ENCODE measurements around the gene TEX22. TPM values are rescaled to one million over a fixed set of nuclear protein-coding genes. Genes with fewer than 3 reads are reported as not detected.

Gene TEX22
- total RNA-seq, 4 donors from 2014 or later = 0.17 to 0.34 TPM; not detected in 2

DNA sequence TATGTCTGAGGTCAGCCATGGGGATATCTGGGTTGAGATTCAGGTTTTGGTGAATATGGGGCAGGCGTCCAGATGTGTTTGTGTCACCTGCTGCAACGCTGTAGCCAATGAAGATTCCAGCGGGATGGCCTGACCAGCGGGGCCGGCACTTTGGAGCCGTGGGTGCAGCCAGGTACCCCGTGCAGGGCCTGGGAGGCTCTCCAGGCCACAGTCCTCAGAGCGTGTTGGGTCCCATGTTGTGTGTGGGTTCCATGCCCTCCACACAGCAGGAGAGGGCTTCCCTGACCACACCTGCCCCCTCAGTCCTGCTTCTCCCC is 2.8 kb upstream of the TEX22 start:
- intact Hi-C loops (cut with DNase I; ENCODE audit: low total_unique reads) = no loop called here
- WGBS, 2 donors = 91 to 96% methylated on average over 7 to 8 of the region's 8 CpGs
- H3K4me3 ChIP-seq (ENCODE audit: low read depth, poor library complexity, severe bottlenecking) = no peak overlapping the region
- TF ChIP-seq, protein P1, sequence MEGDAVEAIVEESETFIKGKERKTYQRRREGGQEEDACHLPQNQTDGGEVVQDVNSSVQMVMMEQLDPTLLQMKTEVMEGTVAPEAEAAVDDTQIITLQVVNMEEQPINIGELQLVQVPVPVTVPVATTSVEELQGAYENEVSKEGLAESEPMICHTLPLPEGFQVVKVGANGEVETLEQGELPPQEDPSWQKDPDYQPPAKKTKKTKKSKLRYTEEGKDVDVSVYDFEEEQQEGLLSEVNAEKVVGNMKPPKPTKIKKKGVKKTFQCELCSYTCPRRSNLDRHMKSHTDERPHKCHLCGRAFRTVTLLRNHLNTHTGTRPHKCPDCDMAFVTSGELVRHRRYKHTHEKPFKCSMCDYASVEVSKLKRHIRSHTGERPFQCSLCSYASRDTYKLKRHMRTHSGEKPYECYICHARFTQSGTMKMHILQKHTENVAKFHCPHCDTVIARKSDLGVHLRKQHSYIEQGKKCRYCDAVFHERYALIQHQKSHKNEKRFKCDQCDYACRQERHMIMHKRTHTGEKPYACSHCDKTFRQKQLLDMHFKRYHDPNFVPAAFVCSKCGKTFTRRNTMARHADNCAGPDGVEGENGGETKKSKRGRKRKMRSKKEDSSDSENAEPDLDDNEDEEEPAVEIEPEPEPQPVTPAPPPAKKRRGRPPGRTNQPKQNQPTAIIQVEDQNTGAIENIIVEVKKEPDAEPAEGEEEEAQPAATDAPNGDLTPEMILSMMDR (IDR thresholded peaks at IDR 0.05) = no peak
- TF ChIP-seq POLR2A (IDR thresholded peaks at IDR 0.05) = no peak
- DNase-seq (ENCODE audit: low spot score in 2 of 2) = no peak

DNA sequence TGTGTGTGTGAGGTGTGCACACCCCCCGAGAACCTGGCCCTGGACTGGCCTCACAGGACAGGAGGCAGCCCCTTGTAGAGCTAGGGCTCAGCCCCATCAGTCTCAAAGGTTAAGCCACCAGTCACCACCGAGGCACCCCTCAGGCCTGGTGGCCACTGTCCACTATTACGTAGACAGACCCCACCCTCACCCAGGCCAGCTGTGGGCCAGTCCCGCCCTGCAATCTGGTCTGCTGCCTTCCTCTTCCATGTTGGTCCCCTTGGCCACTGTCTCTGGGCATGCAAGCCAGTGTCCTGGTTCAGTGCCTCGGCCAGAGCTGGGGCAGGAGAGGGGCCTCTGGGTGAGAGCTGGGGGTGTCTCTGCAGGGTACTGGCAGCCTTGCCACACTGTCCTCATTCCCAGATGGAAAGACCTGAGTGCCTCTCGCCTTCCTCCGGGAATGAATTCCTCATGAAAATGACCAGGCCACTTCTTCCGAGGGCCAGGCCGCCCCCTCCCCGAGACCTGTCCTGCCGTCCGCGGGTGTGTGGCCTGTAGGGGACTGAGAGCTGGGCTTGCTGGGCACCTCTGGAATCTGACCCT is 897 bp upstream of the TEX22 start:
- WGBS, 2 donors = 79 to 90% methylated on average over 13 of the region's 13 CpGs

GRCh38 chr14:105398726-105399465 is 558 bp downstream of the TEX22 start:
- no peak for DNase-seq (ENCODE audit: low spot score in 2 of 2)
- WGBS, 2 donors = 43 to 48% methylated on average over 13 to 22 of the region's 41 CpGs
- TF ChIP-seq, protein P1 (IDR thresholded peaks at IDR 0.05) = no peak
- TF ChIP-seq POLR2A (IDR thresholded peaks at IDR 0.05) = no peak
- peak overlapping the region; percentile 82 for H3K4me3 ChIP-seq (ENCODE audit: low read depth, poor library complexity, severe bottlenecking)
- intact Hi-C loops (cut with DNase I; ENCODE audit: low total_unique reads) = no loop called here

More for the DNA sequence above, 897 bp upstream of the TEX22 start:
- DNase-seq (ENCODE audit: low spot score in 2 of 2) = no peak
- TF ChIP-seq, protein P1 (IDR thresholded peaks at IDR 0.05) = no peak
- no peak for TF ChIP-seq POLR2A (IDR thresholded peaks at IDR 0.05)
- H3K4me3 ChIP-seq (ENCODE audit: low read depth, poor library complexity, severe bottlenecking) = no peak overlapping the region
- intact Hi-C loops (cut with DNase I; ENCODE audit: low total_unique reads) = no loop called here

- intact Hi-C loops (cut with DNase I; ENCODE audit: low total_unique reads) = no loop called here
- TF ChIP-seq, protein P1 (IDR thresholded peaks at IDR 0.05) = no peak
- no peak for TF ChIP-seq POLR2A (IDR thresholded peaks at IDR 0.05)
- WGBS, 2 donors = 86 to 94% methylated on average over 8 of the region's 8 CpGs
- H3K4me3 ChIP-seq (ENCODE audit: low read depth, poor library complexity, severe bottlenecking) = no peak overlapping the region
- no peak for DNase-seq (ENCODE audit: low spot score in 2 of 2)
Measured at GRCh38 chr14:105399466-105399775, 1.1 kb downstream of the TEX22 start.

DNA sequence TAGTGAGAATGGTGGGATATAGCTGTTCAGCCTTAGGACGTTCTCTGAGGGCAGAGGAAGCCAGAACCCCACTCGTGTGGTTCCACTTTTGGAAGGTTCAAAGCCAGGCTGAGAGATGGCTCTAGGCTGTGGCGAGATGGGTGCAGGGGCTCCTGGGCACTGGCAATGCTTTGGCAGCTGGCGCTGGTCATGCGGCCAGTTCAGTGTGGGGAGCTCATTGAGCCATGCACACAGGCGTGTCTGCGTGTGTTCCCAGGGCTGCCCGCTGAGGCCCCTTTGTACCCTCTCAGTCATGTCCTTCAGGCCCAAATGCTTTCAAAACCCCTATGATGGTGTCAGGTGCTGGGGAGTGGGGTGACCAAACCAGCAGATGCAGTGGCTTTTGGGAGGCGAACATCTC is 1.7 kb downstream of the TEX22 start:
- WGBS, 2 donors = 98 to 100% methylated on average over 5 to 7 of the region's 9 CpGs

More for the DNA sequence above, 1.7 kb downstream of the TEX22 start:
- no peak for DNase-seq (ENCODE audit: low spot score in 2 of 2)
- intact Hi-C loops (cut with DNase I; ENCODE audit: low total_unique reads) = no loop called here
- TF ChIP-seq, protein P1 (IDR thresholded peaks at IDR 0.05) = no peak
- TF ChIP-seq POLR2A (IDR thresholded peaks at IDR 0.05) = no peak
- no peak overlapping the region for H3K4me3 ChIP-seq (ENCODE audit: low read depth, poor library complexity, severe bottlenecking)

Data from lower leg skin (tissue), 4 donors.